ENCODE results near the gene KRTAP19-5.
"Not testable (repeated sequence)": the region's sequence is repeated elsewhere in the genome, so short reads cannot be mapped to it uniquely, and the experiment has no call there.

The KRTAP19-5 gene

DNA sequence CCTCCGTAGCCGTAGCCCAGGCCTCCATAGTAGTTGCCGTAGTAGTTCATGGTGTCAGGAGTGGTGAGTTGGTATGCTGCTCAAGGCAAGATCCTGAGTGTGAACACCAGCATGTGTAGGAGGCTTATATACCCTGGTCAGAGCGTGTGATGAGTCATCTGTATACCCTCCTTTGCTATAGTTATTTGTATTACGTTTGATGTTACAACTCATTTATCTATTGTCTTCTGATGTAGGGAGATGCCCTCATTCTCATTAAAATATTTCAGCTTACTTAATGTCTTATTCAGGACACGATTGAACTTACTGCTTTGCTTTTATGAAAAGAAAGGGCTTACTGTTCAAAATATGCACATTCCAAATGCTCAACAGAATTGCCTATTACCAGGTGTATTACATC is at the start of gene KRTAP19-5:
Gene KRTAP19-5 (minus strand): TSS at position 101 of the 400 bp plus-strand sequence. CDS start 51 bp downstream, at position 50.
- DNase-seq = no peak

DNA sequence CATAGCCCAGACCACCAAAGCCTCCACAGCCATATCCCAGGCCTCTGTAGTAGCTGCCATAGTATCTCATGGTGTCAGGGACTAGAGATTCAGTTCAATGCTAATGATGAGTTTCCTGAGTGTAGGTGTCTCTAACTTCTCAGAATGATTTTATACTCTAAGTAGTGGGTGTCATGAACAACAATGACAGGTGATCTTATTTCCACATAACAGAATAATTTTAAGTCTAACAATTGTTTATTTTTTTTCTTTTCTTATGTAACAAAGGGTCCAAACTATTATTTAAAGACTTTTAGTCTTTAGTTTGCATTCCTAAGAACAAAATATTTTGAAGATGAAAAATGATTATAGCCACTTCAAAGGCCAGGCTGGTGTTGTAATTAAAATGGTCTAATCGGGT is 39.8 kb upstream of the KRTAP19-5 start, which contains the start of gene KRTAP19-6:
Gene KRTAP19-6 (minus strand): TSS at position 101 of the 400 bp plus-strand sequence. CDS start 31 bp downstream, at position 70.
- no peak for DNase-seq

DNA sequence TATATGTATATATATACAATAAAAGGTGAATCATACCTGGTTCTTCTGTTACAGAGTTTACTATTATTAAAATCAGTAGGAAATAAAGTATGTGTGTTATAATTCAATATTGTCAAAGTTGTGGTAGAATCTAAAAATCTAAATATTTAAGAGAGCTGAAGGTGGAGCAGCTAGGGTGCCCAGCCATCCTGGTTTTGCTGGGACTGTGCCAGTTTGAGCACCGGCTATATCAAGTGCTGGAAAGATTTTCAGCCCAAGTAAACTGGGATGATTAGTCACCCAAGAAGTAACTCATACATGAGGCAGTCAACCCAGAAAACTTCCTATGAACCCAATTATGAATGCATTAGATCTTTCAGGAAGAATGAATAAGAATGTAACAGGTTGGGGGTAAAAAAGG is 16.9 kb upstream of the KRTAP19-5 start:
- no peak for DNase-seq

- DNase-seq = no peak
These were observed 13.7 kb upstream of the KRTAP19-5 start for GRCh38 chr21:30515681-30516080.

DNA sequence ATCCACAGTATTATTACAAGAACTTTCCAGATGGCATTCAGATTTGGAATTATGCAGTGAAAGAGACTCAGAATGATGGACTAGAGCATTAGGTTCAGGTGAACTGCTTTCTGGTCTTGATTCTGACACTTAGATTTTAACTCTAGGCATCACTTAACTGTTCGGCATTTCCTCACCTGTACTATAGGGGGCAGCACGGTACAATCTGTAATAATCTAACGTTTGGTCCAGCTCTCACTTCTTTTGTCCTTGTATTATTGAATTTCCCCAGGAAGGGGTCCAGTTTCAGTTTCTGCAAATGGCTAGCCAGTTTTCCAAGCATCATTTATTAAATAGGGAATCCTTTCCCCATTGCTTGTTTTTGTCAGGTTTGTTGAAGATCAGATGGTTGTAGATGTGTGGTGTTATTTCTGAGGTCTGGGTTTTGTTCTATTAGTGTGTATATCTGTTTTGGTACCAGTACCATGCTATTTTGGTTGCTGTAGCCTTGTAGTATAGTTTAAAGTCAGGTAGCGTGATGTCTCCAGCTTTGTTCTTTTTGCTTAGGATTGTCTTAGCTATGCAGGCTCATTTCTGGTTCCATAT is 3.8 kb upstream of the KRTAP19-5 start:
- not testable (repeated sequence) for DNase-seq

DNA sequence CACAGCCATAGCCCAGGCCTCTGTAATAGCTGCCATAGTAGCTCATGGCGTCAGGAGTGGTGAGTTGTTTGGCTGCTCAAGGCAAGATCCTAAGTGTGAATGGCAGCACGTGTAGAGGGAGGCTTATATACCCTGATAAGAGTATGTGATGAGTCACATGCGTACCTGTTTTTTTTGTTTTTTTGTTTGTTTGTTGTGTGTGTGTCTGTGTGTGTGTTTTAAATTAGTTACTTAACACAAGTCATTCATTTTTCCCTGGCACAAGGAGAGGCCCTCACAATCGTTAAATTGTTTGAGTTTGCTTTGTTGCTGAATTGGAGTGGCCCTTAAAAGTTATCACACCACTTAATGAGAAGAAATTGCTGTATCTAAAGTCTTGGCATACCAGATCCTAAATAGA is 4.9 kb downstream of the KRTAP19-5 start, which contains the start of gene KRTAP19-4:
Gene KRTAP19-4 (minus strand): TSS at position 101 of the 400 bp plus-strand sequence. CDS start 55 bp downstream, at position 46.
- no peak for DNase-seq

DNA sequence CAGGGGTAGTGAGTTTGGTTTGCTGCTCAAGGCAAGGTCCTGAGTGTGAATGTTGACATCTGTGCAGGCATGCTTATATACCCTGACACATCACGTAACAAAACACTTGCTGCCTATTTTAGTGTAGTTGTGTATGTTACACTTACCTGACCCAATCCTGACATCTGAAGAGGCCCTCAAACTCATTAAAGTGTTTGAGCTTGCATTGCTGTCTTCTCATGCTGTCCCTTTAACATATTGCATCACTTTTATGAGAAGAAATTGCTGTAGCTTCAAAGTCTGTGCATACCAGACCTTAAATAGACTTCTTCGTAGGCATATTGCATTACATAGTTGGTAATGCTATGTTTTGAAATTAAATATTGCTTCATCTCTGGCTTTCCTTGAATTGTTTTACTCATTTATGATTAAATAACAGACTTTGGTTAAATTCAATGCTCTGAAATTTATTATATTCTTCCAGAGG is 9.9 kb downstream of the KRTAP19-5 start, which contains the start of gene KRTAP19-3:
Gene KRTAP19-3 (minus strand): TSS at position 51 of the 466 bp plus-strand sequence. CDS start 56 bp downstream, outside the sequence.
- DNase-seq = no peak

GRCh38 chr21:30487336-30487735 is 14.6 kb downstream of the KRTAP19-5 start, which contains the start of gene KRTAP19-2:
Gene KRTAP19-2, minus strand, starts transcription at chr21:30487436. Its CDS starts 88 bp downstream, at chr21:30487348.
- DNase-seq = no peak

DNA sequence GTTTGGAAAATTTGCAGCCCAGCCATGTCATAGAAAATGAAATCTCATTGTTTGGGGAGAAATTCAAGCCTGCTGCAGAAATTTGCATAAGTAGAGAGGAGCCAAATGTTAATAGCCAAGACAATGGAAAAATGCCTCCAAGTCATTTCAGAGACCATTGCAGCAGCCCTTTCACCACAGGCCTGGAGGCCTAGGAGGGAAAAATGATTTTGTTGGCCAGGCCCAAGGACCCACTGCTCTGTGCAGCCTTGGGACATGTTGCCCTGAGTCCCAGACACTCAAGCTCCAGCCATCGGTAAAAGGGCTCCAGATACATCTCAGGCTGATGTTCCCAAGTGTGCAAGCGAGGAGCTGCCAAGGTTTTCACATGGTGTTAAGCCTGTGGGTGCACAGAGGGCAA is 15.8 kb downstream of the KRTAP19-5 start:
- no peak for DNase-seq

GRCh38 chr21:30482130-30482529 is 19.8 kb downstream of the KRTAP19-5 start:
- DNase-seq = no peak

GRCh38 chr21:30480145-30480544 is 21.8 kb downstream of the KRTAP19-5 start, which contains the start of gene KRTAP19-1:
Gene KRTAP19-1, minus strand, starts transcription at chr21:30480367. Its CDS starts 50 bp downstream, at chr21:30480317.
- no peak for DNase-seq

- no peak for DNase-seq
These were observed 22.7 kb downstream of the KRTAP19-5 start for GRCh38 chr21:30479259-30479658.

DNA sequence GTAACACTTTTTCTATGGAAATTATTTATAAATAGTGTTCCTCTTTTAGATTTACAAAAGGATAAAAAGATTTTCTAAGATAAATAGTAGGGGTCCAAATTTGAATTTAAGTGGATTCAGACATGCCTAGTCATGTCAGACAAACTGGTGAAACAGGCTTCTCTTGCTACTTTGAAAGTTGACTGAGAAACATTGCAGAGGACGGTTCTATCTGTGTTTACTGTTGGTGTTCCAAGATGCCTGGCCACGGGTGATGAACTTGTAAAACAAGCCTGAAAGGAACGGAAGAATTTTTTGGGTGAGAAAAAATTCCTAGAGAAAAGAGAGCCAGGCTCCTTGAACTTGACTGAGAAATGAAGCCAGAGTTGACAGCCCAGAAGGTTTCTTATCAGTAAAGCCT is 23.9 kb downstream of the KRTAP19-5 start:
- DNase-seq = no peak

- no peak for DNase-seq
These were observed 32.8 kb downstream of the KRTAP19-5 start for GRCh38 chr21:30468900-30469714.

DNA sequence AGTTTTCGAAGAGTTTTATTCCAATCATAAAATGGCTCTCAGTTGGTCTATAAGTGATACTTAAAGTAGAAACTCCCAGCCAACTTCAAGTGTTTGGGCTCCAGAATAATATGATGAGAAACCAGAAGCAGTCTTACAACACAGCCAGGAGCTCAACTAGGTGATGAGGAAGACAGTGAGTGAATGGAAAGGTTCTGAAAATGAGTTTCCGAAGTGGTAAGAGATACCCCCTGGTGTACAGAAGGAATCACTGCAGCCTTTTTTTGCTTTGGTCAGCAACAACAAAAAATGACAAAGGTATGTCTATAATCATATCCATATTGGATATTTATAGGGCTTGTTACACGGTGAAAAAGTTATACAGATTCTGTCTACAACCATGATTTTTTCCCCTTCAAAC is 38.2 kb downstream of the KRTAP19-5 start:
- no peak for DNase-seq
